Endothelial cell (in vitro differentiated cells): Measurements from ENCODE around the gene LTA. TPM values are rescaled to one million over a fixed set of nuclear protein-coding genes. Genes with fewer than 3 reads are reported as not detected.

ENCODE experiments used
- DNase-seq: peaks from one replicate; pipeline ENCODE4 v3.0.0; 2021; ENCODE audit warnings: low spot score
- H3K27ac Mint-ChIP-seq: one replicate; pipeline ENCODE4 v1.8.0; 2021; ENCODE audit warnings: mixed read lengths, inconsistent platforms; ENCODE audit not compliant: unreplicated experiment
- H3K27me3 Mint-ChIP-seq: one replicate; pipeline ENCODE4 v1.8.0; 2021; ENCODE audit warnings: mild to moderate bottlenecking, moderate library complexity, mixed read lengths, inconsistent platforms; ENCODE audit not compliant: unreplicated experiment
- H3K36me3 Mint-ChIP-seq: one replicate; pipeline ENCODE4 v1.8.0; 2021; ENCODE audit warnings: mild to moderate bottlenecking, low read depth, mixed read lengths, inconsistent platforms; ENCODE audit not compliant: unreplicated experiment
- H3K4me1 Mint-ChIP-seq: one replicate; pipeline ENCODE4 v1.8.0; 2021; ENCODE audit warnings: mild to moderate bottlenecking, mixed read lengths, inconsistent platforms; ENCODE audit not compliant: unreplicated experiment
- H3K4me3 Mint-ChIP-seq: one replicate; pipeline ENCODE4 v1.8.0; 2021; ENCODE audit warnings: mild to moderate bottlenecking, mixed read lengths, inconsistent platforms; ENCODE audit not compliant: unreplicated experiment
- H3K9me3 Mint-ChIP-seq: one replicate; pipeline ENCODE4 v1.8.0; 2021; ENCODE audit warnings: mixed read lengths, inconsistent platforms; ENCODE audit not compliant: unreplicated experiment
- total RNA-seq: library from RNA; stranded (reverse); fragmentation: NEBNext Ultra II Directional; extraction: Animal tissue kit (Norgen Biotek cat#: 25700); gene quantifications from one replicate; pipeline ENCODE4 v1.2.1, GENCODE V29; 2021; ENCODE audit not compliant: unreplicated experiment
- TF ChIP-seq, protein P1 (sequence below): fragments of 200-600 bp; sonication (generic); IDR thresholded peaks from one replicate; pipeline ENCODE4 v1.5.0; 2021; ENCODE audit warnings: antibody characterized with exemption; ENCODE audit not compliant: unreplicated experiment

Gene LTA
- total RNA-seq, 1 donor from 2014 or later: not detected

DNA sequence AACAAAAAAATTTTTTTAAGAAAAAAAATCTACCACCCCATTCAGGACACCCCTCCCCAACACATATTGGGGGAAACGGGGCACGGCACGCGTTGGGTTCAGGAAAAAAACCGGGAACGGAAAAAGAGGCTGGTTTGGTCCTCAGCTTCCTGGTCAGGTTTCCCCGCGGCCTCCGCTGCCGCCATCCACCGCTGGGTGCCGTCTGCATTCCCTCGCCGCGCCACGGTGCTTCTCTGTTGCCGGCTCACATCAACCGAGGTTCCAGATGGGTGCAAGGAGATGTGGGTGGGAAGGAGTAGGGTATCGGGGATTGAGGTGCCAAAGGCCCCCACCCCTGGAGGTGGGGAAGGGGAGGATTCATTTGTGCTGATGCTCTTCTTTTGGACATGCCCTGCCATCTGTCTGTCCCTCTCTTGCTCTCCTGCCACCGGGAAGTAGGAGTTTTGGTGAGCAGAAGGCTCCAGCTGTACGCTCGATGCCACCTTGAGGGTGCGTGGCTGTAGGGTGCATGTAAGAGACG, 37.5 kb upstream of the LTA start:
- peaks cover 5% of the 10 kb centered on the region for H3K27me3 Mint-ChIP-seq
- H3K9me3 Mint-ChIP-seq: no peaks in the 10 kb centered on the region
- DNase-seq: no peak
- no peak overlapping the region for H3K4me3 Mint-ChIP-seq
- peaks cover 65% of the 10 kb centered on the region for H3K36me3 Mint-ChIP-seq
- TF ChIP-seq, protein P1, sequence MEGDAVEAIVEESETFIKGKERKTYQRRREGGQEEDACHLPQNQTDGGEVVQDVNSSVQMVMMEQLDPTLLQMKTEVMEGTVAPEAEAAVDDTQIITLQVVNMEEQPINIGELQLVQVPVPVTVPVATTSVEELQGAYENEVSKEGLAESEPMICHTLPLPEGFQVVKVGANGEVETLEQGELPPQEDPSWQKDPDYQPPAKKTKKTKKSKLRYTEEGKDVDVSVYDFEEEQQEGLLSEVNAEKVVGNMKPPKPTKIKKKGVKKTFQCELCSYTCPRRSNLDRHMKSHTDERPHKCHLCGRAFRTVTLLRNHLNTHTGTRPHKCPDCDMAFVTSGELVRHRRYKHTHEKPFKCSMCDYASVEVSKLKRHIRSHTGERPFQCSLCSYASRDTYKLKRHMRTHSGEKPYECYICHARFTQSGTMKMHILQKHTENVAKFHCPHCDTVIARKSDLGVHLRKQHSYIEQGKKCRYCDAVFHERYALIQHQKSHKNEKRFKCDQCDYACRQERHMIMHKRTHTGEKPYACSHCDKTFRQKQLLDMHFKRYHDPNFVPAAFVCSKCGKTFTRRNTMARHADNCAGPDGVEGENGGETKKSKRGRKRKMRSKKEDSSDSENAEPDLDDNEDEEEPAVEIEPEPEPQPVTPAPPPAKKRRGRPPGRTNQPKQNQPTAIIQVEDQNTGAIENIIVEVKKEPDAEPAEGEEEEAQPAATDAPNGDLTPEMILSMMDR: no peak
- peaks cover 12% of the 10 kb centered on the region for H3K4me1 Mint-ChIP-seq
- no peak overlapping the region for H3K27ac Mint-ChIP-seq

DNA sequence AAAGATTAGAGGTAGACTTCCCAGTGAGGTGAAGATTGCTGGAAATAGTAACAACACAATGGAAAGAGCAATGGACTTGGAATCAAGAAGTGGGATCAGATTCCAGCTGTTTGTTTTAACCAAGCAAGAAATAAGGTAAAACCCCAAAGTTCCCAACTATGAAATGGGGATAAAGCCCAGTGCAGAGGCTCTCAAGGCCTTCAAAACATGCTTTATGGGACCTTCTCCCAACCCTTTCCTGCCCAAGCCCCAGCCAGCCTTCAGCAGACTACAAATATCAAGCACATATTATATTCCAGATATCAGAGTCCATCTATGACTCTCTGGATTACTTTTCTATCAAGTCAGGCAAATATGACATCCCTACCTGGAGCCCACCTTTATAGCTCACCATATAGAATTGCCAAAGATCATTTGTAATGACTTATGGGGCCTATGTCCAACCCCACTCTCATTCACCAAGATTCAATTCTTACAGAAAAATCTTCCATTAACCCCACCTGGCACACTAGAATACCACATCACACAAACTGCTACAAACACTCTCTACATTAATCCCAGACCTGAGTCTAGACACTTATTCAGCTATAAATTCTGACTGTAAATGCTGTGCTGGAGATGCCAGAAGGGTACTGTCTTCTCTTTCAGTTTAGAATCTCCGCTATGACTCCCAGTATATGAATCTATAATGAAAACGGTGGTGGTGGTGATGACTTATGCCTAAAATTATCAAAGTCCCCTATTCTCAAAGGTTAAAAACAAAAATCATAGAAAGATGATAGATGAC, 36.4 kb upstream of the LTA start:
- no peak overlapping the region for H3K27ac Mint-ChIP-seq
- peaks cover 21% of the 10 kb centered on the region for H3K4me1 Mint-ChIP-seq
- TF ChIP-seq, protein P1: no peak
- DNase-seq: no peak
- H3K36me3 Mint-ChIP-seq: peaks cover 65% of the 10 kb centered on the region
- H3K27me3 Mint-ChIP-seq: peaks cover 7% of the 10 kb centered on the region
- no peaks in the 10 kb centered on the region for H3K9me3 Mint-ChIP-seq
- H3K4me3 Mint-ChIP-seq: peak overlapping the region; percentile 39

DNA sequence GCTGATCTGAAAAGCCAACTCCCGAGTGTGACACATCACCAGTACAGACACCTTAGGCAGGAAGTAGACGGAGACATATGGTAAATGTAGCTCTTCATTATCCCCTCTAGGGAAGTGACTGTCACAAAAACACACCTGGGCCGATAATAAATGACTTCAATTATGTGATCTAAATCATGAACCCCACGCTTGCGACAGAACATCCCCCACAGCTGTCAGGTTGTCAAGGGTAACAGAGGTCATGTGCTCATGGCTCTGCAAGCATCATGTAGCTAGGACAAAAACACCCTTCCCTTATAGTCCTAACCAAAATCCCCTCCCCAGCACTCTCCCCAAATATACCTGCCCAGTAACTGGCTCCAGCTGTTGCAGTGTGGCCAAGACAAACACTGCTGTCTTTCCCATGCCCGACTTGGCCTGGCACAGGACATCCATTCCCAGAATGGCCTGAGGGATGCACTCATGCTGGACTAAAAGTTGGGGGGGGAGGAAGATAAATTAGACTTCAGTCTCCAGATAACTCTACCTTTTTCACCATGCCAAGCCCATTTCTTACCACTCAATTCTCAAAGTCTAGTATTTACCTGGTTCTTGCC, 33.2 kb upstream of the LTA start:
- H3K9me3 Mint-ChIP-seq: no peaks in the 10 kb centered on the region
- H3K4me1 Mint-ChIP-seq: peaks cover 25% of the 10 kb centered on the region
- peaks cover 8% of the 10 kb centered on the region for H3K27me3 Mint-ChIP-seq
- H3K27ac Mint-ChIP-seq: no peak overlapping the region
- no peak for DNase-seq
- TF ChIP-seq, protein P1: no peak
- H3K36me3 Mint-ChIP-seq: peaks cover 46% of the 10 kb centered on the region
- H3K4me3 Mint-ChIP-seq: peak overlapping the region; percentile 99

DNA sequence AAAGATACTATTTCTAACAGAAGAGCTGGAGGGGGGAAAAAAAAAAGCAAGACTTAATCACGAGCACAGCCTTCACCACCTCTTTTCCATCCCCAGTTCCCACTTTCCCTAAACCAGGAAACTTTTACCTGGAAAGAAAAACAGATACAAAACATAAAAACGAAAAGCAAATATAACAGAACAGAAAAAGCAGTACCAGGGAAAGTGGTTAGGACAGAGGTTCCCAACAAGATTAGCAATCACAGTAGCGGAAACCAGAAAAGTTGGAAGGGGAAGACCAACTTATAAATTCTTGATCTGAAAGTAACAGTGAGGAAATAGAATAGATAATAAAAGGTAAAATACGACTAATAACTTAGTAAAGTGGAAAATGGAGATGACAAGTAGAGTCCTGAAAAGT, 31.4 kb upstream of the LTA start:
- no peaks in the 10 kb centered on the region for H3K9me3 Mint-ChIP-seq
- H3K4me3 Mint-ChIP-seq: peak overlapping the region; percentile 99
- H3K4me1 Mint-ChIP-seq: peaks cover 25% of the 10 kb centered on the region
- peaks cover 38% of the 10 kb centered on the region for H3K36me3 Mint-ChIP-seq
- peak overlapping the region; percentile 92 for H3K27ac Mint-ChIP-seq
- no peak for DNase-seq
- TF ChIP-seq, protein P1: no peak
- peaks cover 8% of the 10 kb centered on the region for H3K27me3 Mint-ChIP-seq
